Endodermal cell (in vitro differentiated cells): ENCODE data around the gene UBR1. TPM values are rescaled to one million over a fixed set of nuclear protein-coding genes. Genes with fewer than 3 reads are reported as not detected.

Experiments used
- DNase-seq: peaks from one replicate; pipeline ENCODE4 v3.0.0-alpha.2; 2017
- H3K27ac ChIP-seq: 2 replicates; pipeline ENCODE4 v1.5.1; 2013; ENCODE audit warnings: mild to moderate bottlenecking, low read depth, low read length, moderate library complexity
- H3K27me3 ChIP-seq: 2 replicates; pipeline ENCODE4 v1.6.1; 2013; ENCODE audit warnings: mild to moderate bottlenecking, low read length, moderate library complexity; ENCODE audit not compliant: insufficient read depth, control insufficient read depth, poor library complexity, severe bottlenecking
- H3K36me3 ChIP-seq: 2 replicates; pipeline ENCODE4 v1.7.0; 2013; ENCODE audit warnings: mild to moderate bottlenecking, low read length, moderate library complexity; ENCODE audit not compliant: control insufficient read depth, insufficient read depth
- H3K4me1 ChIP-seq: one replicate; pipeline ENCODE4 v1.7.0; 2013; ENCODE audit warnings: low read length; ENCODE audit not compliant: control insufficient read depth, insufficient read depth
- H3K4me3 ChIP-seq: 2 replicates; pipeline ENCODE4 v1.5.1; 2013; ENCODE audit warnings: mild to moderate bottlenecking, low read length, moderate library complexity
- H3K9ac ChIP-seq: 2 replicates; pipeline ENCODE4 v1.6.1; 2013; ENCODE audit warnings: mild to moderate bottlenecking, low read length, moderate library complexity; ENCODE audit not compliant: poor library complexity, severe bottlenecking; ENCODE audit errors: extremely low read depth
- H3K9me3 ChIP-seq: 2 replicates; pipeline ENCODE4 v1.6.1; 2013; ENCODE audit warnings: mild to moderate bottlenecking, low read length, moderate library complexity; ENCODE audit not compliant: control insufficient read depth
- H3K27ac Mint-ChIP-seq: 2 replicates; pipeline ENCODE4 v1.8.0; 2020; ENCODE audit warnings: mixed read lengths
- H3K27me3 Mint-ChIP-seq: 2 replicates; pipeline ENCODE4 v1.8.0; 2021; ENCODE audit warnings: mild to moderate bottlenecking, mixed read lengths; ENCODE audit not compliant: insufficient read depth
- H3K36me3 Mint-ChIP-seq: 2 replicates; pipeline ENCODE4 v1.8.0; 2020; ENCODE audit warnings: low read depth, mixed read lengths
- H3K4me1 Mint-ChIP-seq: 2 replicates; pipeline ENCODE4 v1.8.0; 2020; ENCODE audit warnings: mixed read lengths
- H3K4me3 Mint-ChIP-seq: 2 replicates; pipeline ENCODE4 v1.8.0; 2020; ENCODE audit warnings: mild to moderate bottlenecking, moderate library complexity, mixed read lengths
- H3K9me3 Mint-ChIP-seq: 2 replicates; pipeline ENCODE4 v1.8.0; 2020; ENCODE audit warnings: mild to moderate bottlenecking, mixed read lengths
- CTCF ChIP-seq: fragments of 200-600 bp; sonication (generic); conservative IDR thresholded peaks from 2 replicates; pipeline ENCODE4 v1.5.0; 2021; ENCODE audit warnings: antibody characterized with exemption, mild to moderate bottlenecking
- WGBS, 2 experiments: methylation state at CpG; one replicate each; pipeline versions ENCODE4 v1.1.5 to v1.1.7; 2013; ENCODE audit warnings: missing lambda C conversion rate in 2 of 2, mixed read lengths in 1 of 2; ENCODE audit not compliant: insufficient coverage in 1 of 2, insufficient read length in 1 of 2; 5-methylcytosine and 5-hydroxymethylcytosine counted together
- total RNA-seq, 2 donors: library from RNA; stranded (reverse); fragmentation: NEBNext Ultra II Directional in 1 of 2; extraction: Animal tissue kit (Norgen Biotek cat#: 25700) in 1 of 2; gene quantifications; 2 replicates in 1 of 2; 3 replicates in 1 of 2; pipeline ENCODE4 v1.2.1, GENCODE V29; 2021

Gene UBR1
- total RNA-seq, 2 donors from 2014 or later, result 30.3 to 30.9 TPM

GRCh38 chr15:43086551-43086950 lies 19.3 kb downstream of the UBR1 start:
- Histone ChIP-seq H3K9me3 (no peaks in the 10 kb centered on the region), H3K27me3 (no peaks in the 10 kb centered on the region), H3K9ac (no peak overlapping the region), H3K27ac (no peak overlapping the region), H3K4me1 (no peaks in the 10 kb centered on the region), H3K36me3 (peaks cover 57% of the 10 kb centered on the region), H3K4me3 (no peak overlapping the region)
- TF ChIP-seq CTCF, result no peak
- DNase-seq, result no peak
- H3K27me3 Mint-ChIP-seq, result no peaks in the 10 kb centered on the region
- H3K36me3 Mint-ChIP-seq, result peaks cover 44% of the 10 kb centered on the region
- no peak overlapping the region for H3K4me3 Mint-ChIP-seq
- H3K9me3 Mint-ChIP-seq, result no peaks in the 10 kb centered on the region
- 100% methylated on average over 1 of the region's 1 CpG for WGBS, 2 experiments
- peak overlapping the region; percentile 62 for H3K27ac Mint-ChIP-seq
- no peaks in the 10 kb centered on the region for H3K4me1 Mint-ChIP-seq

GRCh38 chr15:43085921-43086320 lies 19.9 kb downstream of the UBR1 start:
- Mint-ChIP-seq H3K27ac (no peak overlapping the region), H3K4me1 (no peaks in the 10 kb centered on the region), H3K27me3 (no peaks in the 10 kb centered on the region), H3K36me3 (peaks cover 50% of the 10 kb centered on the region), H3K9me3 (no peaks in the 10 kb centered on the region), H3K4me3 (no peak overlapping the region)
- Histone ChIP-seq H3K27me3 (no peaks in the 10 kb centered on the region), H3K27ac (no peak overlapping the region), H3K4me3 (no peak overlapping the region), H3K36me3 (peaks cover 54% of the 10 kb centered on the region), H3K9ac (no peak overlapping the region), H3K9me3 (no peaks in the 10 kb centered on the region), H3K4me1 (no peaks in the 10 kb centered on the region)
- no peak for DNase-seq
- TF ChIP-seq CTCF, result no peak

GRCh38 chr15:43082509-43082908 lies 23.3 kb downstream of the UBR1 start:
- peaks cover 66% of the 10 kb centered on the region for H3K36me3 Mint-ChIP-seq
- no peaks in the 10 kb centered on the region for H3K27me3 ChIP-seq
- H3K36me3 ChIP-seq, result peaks cover 59% of the 10 kb centered on the region
- no peaks in the 10 kb centered on the region for H3K4me1 ChIP-seq
- no peak for DNase-seq
- H3K27ac Mint-ChIP-seq, result no peak overlapping the region
- H3K4me1 Mint-ChIP-seq, result peaks cover 6% of the 10 kb centered on the region
- no peak overlapping the region for H3K9ac ChIP-seq
- H3K9me3 Mint-ChIP-seq, result peaks cover 2% of the 10 kb centered on the region
- H3K4me3 ChIP-seq, result no peak overlapping the region
- no peak overlapping the region for H3K4me3 Mint-ChIP-seq
- 97 to 100% methylated on average over 1 of the region's 1 CpG for WGBS, 2 experiments
- no peak for TF ChIP-seq CTCF
- no peaks in the 10 kb centered on the region for H3K9me3 ChIP-seq
- no peaks in the 10 kb centered on the region for H3K27me3 Mint-ChIP-seq
- H3K27ac ChIP-seq, result no peak overlapping the region
